ENCODE measurements around the gene SORBS2.

Gene SORBS2

DNA sequence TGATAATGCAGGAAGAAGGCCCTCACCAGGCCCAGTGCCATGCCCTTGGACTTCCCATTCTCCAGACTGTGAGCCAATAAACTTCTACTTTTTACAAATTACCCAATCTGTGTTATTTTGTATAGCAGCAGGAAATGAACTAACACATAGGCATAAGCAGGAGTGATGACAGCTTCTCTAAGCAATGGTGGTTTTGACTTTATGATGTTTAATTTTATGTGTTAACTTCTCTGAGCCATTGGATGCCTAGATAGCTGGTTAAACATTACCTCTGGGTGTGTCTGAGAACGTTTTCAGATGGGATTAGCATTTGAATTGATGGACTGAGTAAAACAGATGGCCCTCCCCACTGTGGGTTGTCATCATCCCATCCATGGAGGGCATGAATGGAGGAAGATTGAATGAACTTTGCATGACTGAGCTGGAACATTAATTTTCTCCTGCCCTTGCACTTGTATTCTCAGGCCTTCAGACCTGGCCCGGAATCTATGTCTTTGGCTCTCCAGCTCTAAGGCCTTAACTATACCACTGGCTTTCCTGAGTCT is 262.8 kb downstream of the SORBS2 start:
- no peak for DNase-seq (ENCODE audit: low read depth)
- TF ChIP-seq CTCF (conservative IDR thresholded peaks at IDR 0.05; ENCODE audit: control insufficient read depth, insufficient read depth, low read depth, low read length): no peak
- H3K4me3 ChIP-seq (ENCODE audit: control insufficient read depth, low read depth, low read length): no peak overlapping the region

DNA sequence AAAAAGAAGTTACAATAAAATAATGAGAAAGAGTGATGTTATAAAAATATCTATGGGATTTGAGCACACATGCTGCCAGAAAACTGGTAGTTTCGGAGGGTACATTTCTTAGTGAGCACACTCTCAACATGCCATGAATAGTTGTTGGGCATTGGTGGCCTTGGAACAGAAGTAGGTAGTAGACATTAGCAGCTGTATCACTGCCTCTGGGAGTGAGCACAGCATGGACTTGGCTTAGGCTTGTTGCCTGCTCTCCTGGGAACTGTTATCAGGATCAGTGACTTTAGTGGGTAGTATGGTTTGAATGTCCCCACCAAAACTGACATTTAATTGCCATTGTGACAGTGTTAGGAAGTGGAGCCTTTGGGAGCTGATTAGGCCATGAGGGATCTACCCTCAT is 263.4 kb downstream of the SORBS2 start:
- no peak for TF ChIP-seq CTCF (conservative IDR thresholded peaks at IDR 0.05; ENCODE audit: control insufficient read depth, insufficient read depth, low read depth, low read length)
- no peak for DNase-seq (ENCODE audit: low read depth)
- no peak overlapping the region for H3K4me3 ChIP-seq (ENCODE audit: control insufficient read depth, low read depth, low read length)

GRCh38 chr4:185546335-185546734 is 265.7 kb downstream of the SORBS2 start:
- no peak for DNase-seq (ENCODE audit: low read depth)
- H3K4me3 ChIP-seq (ENCODE audit: control insufficient read depth, low read depth, low read length): no peak overlapping the region
- TF ChIP-seq CTCF (conservative IDR thresholded peaks at IDR 0.05; ENCODE audit: control insufficient read depth, insufficient read depth, low read depth, low read length): no peak

DNA sequence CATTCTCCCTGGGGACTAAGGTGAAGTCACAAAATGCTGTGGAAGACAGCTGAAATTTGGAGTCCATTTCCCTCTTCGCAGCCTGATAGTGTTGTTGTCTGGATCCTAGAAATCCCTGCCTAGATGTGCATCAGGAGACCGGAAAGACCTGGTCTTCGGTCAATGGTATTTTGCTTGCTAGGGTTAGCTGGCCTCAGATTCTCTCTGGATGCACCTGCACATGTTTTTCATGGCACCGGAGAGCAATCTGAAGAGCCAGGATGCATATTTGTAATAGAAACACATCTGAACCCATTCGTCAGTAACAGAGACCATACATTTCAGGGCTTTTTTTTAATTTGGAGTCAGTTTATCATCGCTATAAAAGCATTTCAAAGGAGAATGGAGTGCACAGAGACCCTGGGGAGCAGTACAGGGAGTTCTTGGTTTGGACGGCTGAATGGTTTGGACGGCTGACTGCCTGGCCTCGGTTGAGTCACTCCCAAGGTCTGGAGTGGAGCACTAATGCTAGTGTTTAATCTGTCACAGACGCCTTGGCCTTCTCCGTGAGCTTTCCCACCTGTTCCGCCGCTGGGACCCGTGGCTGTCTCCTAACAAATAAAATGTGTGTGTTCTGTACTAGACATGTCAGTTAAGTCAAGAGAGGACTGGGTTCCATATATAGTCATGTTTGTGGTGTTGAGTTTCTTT is 269.2 kb downstream of the SORBS2 start:
- TF ChIP-seq CTCF (conservative IDR thresholded peaks at IDR 0.05; ENCODE audit: control insufficient read depth, insufficient read depth, low read depth, low read length): no peak
- peak; percentile 32 for DNase-seq (ENCODE audit: low read depth)
- no peak overlapping the region for H3K4me3 ChIP-seq (ENCODE audit: control insufficient read depth, low read depth, low read length)

DNA sequence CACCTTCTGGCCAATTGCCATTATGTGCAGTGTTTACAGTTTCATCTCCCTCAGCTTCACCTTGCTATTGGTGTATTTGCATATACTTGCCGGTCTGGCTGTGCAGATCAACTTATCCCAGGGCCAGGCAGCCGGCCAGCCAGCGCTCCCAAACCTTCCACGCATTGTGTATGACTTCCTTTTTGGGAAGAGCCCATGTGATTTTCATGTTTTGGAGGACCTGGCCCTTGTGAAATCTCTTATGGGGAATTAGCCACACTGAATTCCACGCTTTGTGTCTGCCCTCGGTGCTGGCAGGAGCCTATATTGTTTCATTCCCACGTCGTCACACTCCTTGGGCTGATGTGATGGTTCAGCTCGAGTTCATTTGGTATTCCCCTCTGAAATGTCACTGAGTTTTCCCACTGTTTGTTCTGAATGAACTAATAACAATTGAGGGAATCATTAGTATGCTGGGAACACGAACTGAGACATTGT is 270.7 kb downstream of the SORBS2 start:
- DNase-seq (ENCODE audit: low read depth): no peak
- no peak overlapping the region for H3K4me3 ChIP-seq (ENCODE audit: control insufficient read depth, low read depth, low read length)
- no peak for TF ChIP-seq CTCF (conservative IDR thresholded peaks at IDR 0.05; ENCODE audit: control insufficient read depth, insufficient read depth, low read depth, low read length)

DNA sequence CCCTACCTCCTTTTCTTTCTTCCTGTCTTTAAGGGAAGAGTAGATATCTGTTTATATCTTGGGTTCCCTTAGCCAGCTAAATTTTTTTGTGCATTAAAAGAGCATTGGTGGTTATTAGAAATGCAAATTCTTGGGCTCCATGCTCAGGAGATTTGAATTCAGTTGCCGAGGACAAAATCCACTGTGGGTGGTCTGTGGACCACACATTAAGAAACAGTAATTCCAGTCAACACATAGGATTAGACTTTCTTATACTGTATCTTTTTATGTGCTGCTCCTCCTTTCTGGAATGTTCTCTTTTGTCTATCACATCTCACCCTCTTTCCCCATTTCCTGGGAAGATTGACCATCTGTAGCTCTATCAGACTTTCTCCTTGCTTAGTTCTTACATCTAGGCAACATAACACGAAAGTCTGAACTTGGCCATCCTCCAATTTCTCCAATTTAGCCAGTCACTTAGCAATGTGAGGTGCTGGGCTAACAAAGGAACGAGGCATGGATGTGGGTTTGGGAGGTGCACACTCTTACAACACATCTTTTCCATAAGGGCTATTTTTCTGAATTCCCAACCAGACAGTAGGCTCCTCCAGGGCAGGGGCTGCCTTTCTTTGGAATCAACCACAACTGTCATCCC is 271.4 kb downstream of the SORBS2 start:
- H3K4me3 ChIP-seq (ENCODE audit: control insufficient read depth, low read depth, low read length): no peak overlapping the region
- DNase-seq (ENCODE audit: low read depth): no peak
- no peak for TF ChIP-seq CTCF (conservative IDR thresholded peaks at IDR 0.05; ENCODE audit: control insufficient read depth, insufficient read depth, low read depth, low read length)

All from fibroblast of mammary gland (primary cell).